Brain microvascular endothelial cell (primary cell): Measurements from ENCODE around the gene CCDC170.

Source experiments
- DNase-seq: peaks from one replicate; pipeline ENCODE4 v3.0.0-alpha.2; 2020
- H3K27ac ChIP-seq: fragments of 250-450 bp; sonication (Bioruptor Pico); 2 replicates; pipeline ENCODE4 v1.5.1; 2020; ENCODE audit warnings: mild to moderate bottlenecking, moderate library complexity
- H3K27me3 ChIP-seq: fragments of 250-450 bp; sonication (Bioruptor Pico); replicated peaks from 2 replicates; pipeline ENCODE4 v1.5.1; 2020; ENCODE audit warnings: mild to moderate bottlenecking
- H3K36me3 ChIP-seq: fragments of 250-450 bp; sonication (Bioruptor Pico); replicated peaks from 2 replicates; pipeline ENCODE4 v1.5.1; 2020; ENCODE audit warnings: mild to moderate bottlenecking
- H3K4me3 ChIP-seq: 2 replicates; pipeline ENCODE4 v1.5.1; 2011; ENCODE audit warnings: low read depth, mild to moderate bottlenecking, control low read depth, low read length, moderate library complexity
- in situ Hi-C: cut with HindIII; loops from 2 replicates; pipeline ENCODE4 v1.10.0; 2017; ENCODE audit warnings: low sequenced_read_pairs, low pct_ligation_motif_present
- TF ChIP-seq, protein P1 (sequence below): IDR thresholded peaks from 2 replicates; pipeline ENCODE4 v1.5.1; 2011; ENCODE audit warnings: low read depth, mild to moderate bottlenecking, moderate library complexity, low read length, control low read depth, inconsistent platforms; ENCODE audit errors: missing control alignments

CCDC170 gene

GRCh38 chr6:151617539-151617938, 123.7 kb downstream of the CCDC170 start:
- Histone ChIP-seq H3K4me3 (no peak overlapping the region), H3K36me3 (no peaks in the 10 kb centered on the region), H3K27ac (no peak overlapping the region), H3K27me3 (no peaks in the 10 kb centered on the region)
- in situ Hi-C loops: no loop called here
- no peak for DNase-seq
- TF ChIP-seq, protein P1, sequence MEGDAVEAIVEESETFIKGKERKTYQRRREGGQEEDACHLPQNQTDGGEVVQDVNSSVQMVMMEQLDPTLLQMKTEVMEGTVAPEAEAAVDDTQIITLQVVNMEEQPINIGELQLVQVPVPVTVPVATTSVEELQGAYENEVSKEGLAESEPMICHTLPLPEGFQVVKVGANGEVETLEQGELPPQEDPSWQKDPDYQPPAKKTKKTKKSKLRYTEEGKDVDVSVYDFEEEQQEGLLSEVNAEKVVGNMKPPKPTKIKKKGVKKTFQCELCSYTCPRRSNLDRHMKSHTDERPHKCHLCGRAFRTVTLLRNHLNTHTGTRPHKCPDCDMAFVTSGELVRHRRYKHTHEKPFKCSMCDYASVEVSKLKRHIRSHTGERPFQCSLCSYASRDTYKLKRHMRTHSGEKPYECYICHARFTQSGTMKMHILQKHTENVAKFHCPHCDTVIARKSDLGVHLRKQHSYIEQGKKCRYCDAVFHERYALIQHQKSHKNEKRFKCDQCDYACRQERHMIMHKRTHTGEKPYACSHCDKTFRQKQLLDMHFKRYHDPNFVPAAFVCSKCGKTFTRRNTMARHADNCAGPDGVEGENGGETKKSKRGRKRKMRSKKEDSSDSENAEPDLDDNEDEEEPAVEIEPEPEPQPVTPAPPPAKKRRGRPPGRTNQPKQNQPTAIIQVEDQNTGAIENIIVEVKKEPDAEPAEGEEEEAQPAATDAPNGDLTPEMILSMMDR: no peak

GRCh38 chr6:151618717-151619116, 124.9 kb downstream of the CCDC170 start:
- TF ChIP-seq, protein P1: no peak
- in situ Hi-C loops: no loop called here
- Histone ChIP-seq H3K4me3 (no peak overlapping the region), H3K27me3 (no peaks in the 10 kb centered on the region), H3K27ac (no peak overlapping the region), H3K36me3 (no peaks in the 10 kb centered on the region)
- no peak for DNase-seq

DNA sequence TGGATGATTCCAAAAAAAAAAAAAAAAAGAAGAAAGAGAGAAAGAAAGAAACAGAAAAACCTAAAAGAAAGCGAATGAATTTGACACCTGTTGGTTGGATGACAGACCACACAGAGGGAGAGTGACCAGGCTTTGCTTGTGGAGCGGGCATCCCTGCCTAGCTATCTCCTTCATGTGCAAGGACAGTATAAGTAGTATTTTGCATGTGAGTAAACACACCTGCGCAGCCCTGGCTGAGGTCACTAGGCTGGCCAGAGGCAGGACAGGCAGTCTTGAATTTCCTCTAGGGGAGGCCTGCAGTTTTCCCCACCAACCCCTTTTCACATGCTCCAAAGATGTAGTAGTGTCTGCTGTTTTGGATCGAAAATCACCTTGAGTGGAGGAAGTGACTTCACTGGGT, 126.4 kb downstream of the CCDC170 start:
- in situ Hi-C loops: no loop called here
- no peak for DNase-seq

DNA sequence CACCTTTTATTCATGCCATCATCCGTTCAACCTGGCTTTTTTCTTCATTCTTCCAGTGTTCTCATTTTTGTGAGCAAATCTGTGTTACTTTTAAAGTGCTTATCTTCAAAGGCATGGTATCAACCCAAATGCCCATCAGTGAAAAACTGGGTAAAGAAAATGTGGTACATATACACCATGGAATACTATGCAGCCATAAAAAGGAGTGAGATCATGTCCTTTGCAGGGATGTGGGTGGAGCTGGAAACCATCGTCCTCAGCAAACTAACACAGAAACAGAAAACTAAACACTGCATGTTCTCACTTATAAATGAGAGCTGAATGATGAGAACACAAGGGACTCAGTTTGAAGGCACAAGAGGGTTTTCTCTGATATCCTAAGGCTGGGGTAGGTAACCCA, 130.3 kb downstream of the CCDC170 start:
- in situ Hi-C loops: no loop called here
- H3K27me3 ChIP-seq: no peaks in the 10 kb centered on the region

More for the DNA sequence above, 126.4 kb downstream of the CCDC170 start:
- Histone ChIP-seq H3K27ac (no peak overlapping the region), H3K27me3 (no peaks in the 10 kb centered on the region), H3K4me3 (no peak overlapping the region), H3K36me3 (no peaks in the 10 kb centered on the region)
- TF ChIP-seq, protein P1: no peak

GRCh38 chr6:151624481-151624880, 130.7 kb downstream of the CCDC170 start:
- no peak overlapping the region for H3K27ac ChIP-seq
- no peak for DNase-seq
- H3K36me3 ChIP-seq: no peaks in the 10 kb centered on the region
- H3K4me3 ChIP-seq: no peak overlapping the region
- no peaks in the 10 kb centered on the region for H3K27me3 ChIP-seq
- in situ Hi-C loops: no loop called here
- TF ChIP-seq, protein P1: no peak

More for the DNA sequence above, 130.3 kb downstream of the CCDC170 start:
- Histone ChIP-seq H3K36me3 (no peaks in the 10 kb centered on the region), H3K27ac (no peak overlapping the region), H3K4me3 (no peak overlapping the region)
- no peak for DNase-seq
- TF ChIP-seq, protein P1: no peak

DNA sequence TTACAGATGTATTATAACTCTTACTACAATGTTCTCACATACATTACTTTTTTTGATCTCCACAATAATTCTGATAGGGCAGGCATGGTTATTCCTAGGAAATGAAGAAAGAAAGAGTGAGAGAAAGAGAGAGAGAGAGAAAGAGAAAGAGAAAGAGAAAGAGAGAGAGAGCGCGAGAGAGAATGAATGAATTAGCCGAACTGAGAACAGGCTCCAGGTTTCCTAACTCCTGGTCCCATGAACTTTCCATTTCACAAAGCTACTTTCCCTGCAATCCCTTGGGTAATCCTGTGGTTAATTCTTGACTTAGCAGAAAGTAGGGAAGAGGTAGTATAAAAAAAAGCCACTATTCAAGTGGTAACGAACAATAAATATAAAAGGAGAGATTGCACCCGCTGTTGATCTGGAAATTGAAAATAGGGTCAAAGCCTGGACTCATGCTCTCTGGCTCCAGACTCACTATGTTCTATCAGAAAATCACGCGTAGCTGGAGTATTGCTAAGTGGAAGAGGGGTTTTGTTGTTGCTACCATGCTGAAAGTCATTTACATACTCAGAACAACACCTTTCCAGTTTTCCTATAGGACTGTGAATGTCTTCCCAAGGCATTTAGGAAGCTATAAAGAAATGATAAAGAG, 131.2 kb downstream of the CCDC170 start:
- Histone ChIP-seq H3K36me3 (no peaks in the 10 kb centered on the region), H3K27ac (no peak overlapping the region), H3K4me3 (no peak overlapping the region), H3K27me3 (no peaks in the 10 kb centered on the region)
- in situ Hi-C loops: no loop called here
- no peak for DNase-seq
- TF ChIP-seq, protein P1: no peak
